ENCODE measurements around the gene FHIT. TPM values are rescaled to one million over a fixed set of nuclear protein-coding genes. Genes with fewer than 3 reads are reported as not detected.

FHIT gene
- total RNA-seq, 1 experiment from 2014 or later: 3.6 TPM

DNA sequence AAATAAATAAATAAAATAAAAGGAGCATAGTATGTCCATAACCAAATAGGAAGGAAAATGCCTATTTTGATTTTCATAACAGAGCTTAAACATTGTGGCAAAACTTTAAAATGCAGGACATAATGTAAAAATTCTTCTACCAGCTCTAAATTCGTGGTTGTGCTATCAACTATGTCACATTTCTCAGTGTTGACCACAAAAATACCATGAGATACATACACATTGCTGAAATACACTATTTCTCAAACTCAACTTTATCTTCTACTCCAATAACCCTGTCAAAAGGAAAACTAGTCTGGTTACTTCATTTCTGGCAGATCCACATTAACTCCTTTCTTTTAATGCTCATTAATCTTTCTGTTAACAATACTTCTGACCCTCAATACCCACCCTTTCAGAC lies 523.2 kb downstream of the FHIT start:
- H4K20me1 ChIP-seq (ENCODE audit: low read length): no peaks in the 10 kb centered on the region
- H2AFZ ChIP-seq (ENCODE audit: low read length): no peak overlapping the region
- TF ChIP-seq EZH2 (IDR thresholded peaks at IDR 0.05; ENCODE audit: low read length, unreplicated experiment) (no peak), EZH2phosphoT487 (IDR thresholded peaks at IDR 0.05; ENCODE audit: borderline replicate concordance, low read length) (no peak)
- TF ChIP-seq, protein P1, sequence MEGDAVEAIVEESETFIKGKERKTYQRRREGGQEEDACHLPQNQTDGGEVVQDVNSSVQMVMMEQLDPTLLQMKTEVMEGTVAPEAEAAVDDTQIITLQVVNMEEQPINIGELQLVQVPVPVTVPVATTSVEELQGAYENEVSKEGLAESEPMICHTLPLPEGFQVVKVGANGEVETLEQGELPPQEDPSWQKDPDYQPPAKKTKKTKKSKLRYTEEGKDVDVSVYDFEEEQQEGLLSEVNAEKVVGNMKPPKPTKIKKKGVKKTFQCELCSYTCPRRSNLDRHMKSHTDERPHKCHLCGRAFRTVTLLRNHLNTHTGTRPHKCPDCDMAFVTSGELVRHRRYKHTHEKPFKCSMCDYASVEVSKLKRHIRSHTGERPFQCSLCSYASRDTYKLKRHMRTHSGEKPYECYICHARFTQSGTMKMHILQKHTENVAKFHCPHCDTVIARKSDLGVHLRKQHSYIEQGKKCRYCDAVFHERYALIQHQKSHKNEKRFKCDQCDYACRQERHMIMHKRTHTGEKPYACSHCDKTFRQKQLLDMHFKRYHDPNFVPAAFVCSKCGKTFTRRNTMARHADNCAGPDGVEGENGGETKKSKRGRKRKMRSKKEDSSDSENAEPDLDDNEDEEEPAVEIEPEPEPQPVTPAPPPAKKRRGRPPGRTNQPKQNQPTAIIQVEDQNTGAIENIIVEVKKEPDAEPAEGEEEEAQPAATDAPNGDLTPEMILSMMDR (conservative IDR thresholded peaks at IDR 0.05; ENCODE audit: low read depth, low read length): no peak
- no peaks in the 10 kb centered on the region for H3K27me3 ChIP-seq (ENCODE audit: low read length)
- H3K9me2 ChIP-seq (replicated peaks; ENCODE audit: low read length): no peaks in the 10 kb centered on the region
- no peak overlapping the region for H3K9ac ChIP-seq (ENCODE audit: low read length)
- no peak overlapping the region for H3K4me2 ChIP-seq (ENCODE audit: low read length)
- POLR2A ChIA-PET (ENCODE audit: unreplicated experiment): interaction anchor here (0.6 kb wide), 1 partner anchor 958 kb away, joined by 6 read pairs; no protein-coding TSS in a partner anchor
- intact Hi-C loops (cut with micrococcal nuclease): no loop called here
- ATAC-seq (no peak), DNase-seq (no peak)
- BruUV-seq (replicated peaks): no TSS peak
- H3K9me3 ChIP-seq (ENCODE audit: low read length): no peaks in the 10 kb centered on the region
- no peaks in the 10 kb centered on the region for H3K79me2 ChIP-seq (ENCODE audit: low read length)
- H3F3A ChIP-seq (ENCODE audit: low read length, unreplicated experiment): no peaks in the 10 kb centered on the region
- no peak overlapping the region for H3K4me3 ChIP-seq (ENCODE audit: low read length)
- no peaks in the 10 kb centered on the region for H3K36me3 ChIP-seq (ENCODE audit: low read depth, low read length)
- H3K4me1 ChIP-seq (ENCODE audit: insufficient read depth, low read length): no peaks in the 10 kb centered on the region
- CTCF ChIA-PET: no interaction called here
- no peak overlapping the region for H3K27ac ChIP-seq (ENCODE audit: low read length)

DNA sequence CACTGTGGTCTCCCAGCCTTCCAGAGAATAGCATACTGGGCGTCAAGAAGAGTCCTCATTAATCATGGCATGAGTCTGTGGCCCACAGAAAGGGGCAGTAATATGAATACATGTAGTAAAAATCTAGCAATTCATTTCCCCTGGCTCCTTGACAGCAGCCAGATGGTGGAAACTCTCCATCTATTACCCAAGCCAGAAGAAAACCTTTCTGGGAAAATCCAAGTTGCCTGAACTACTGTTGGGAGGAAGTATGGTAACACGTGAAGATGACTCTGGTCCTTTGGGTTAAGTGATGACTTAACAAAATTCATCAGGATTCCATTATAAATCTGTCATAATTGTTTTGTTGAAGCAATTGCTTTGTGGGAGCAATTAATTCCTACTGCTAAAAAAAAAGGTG lies 530.5 kb downstream of the FHIT start:
- Histone ChIP-seq H4K20me1 (ENCODE audit: low read length) (no peaks in the 10 kb centered on the region), H3K9ac (ENCODE audit: low read length) (no peak overlapping the region), H3K4me1 (ENCODE audit: insufficient read depth, low read length) (no peaks in the 10 kb centered on the region), H3K9me2 (replicated peaks; ENCODE audit: low read length) (no peaks in the 10 kb centered on the region), H3F3A (ENCODE audit: low read length, unreplicated experiment) (no peaks in the 10 kb centered on the region), H3K4me2 (ENCODE audit: low read length) (no peak overlapping the region), H3K27me3 (ENCODE audit: low read length) (no peaks in the 10 kb centered on the region), H3K27ac (ENCODE audit: low read length) (no peak overlapping the region), H3K79me2 (ENCODE audit: low read length) (no peaks in the 10 kb centered on the region), H2AFZ (ENCODE audit: low read length) (no peak overlapping the region), H3K36me3 (ENCODE audit: low read depth, low read length) (no peaks in the 10 kb centered on the region), H3K4me3 (ENCODE audit: low read length) (no peak overlapping the region), H3K9me3 (ENCODE audit: low read length) (0 out of 2 replicates have a peak, but pooled peaks cover 4% of the 10 kb centered on the region)
- DNase-seq (no peak), ATAC-seq (no peak)
- TF ChIP-seq, protein P1 (conservative IDR thresholded peaks at IDR 0.05; ENCODE audit: low read depth, low read length): no peak
- TF ChIP-seq EZH2 (IDR thresholded peaks at IDR 0.05; ENCODE audit: low read length, unreplicated experiment) (no peak), EZH2phosphoT487 (IDR thresholded peaks at IDR 0.05; ENCODE audit: borderline replicate concordance, low read length) (no peak)
- BruUV-seq (replicated peaks): no TSS peak
- POLR2A ChIA-PET (ENCODE audit: unreplicated experiment): no interaction called here
- intact Hi-C loops (cut with micrococcal nuclease): no loop called here
- CTCF ChIA-PET: no interaction called here

DNA sequence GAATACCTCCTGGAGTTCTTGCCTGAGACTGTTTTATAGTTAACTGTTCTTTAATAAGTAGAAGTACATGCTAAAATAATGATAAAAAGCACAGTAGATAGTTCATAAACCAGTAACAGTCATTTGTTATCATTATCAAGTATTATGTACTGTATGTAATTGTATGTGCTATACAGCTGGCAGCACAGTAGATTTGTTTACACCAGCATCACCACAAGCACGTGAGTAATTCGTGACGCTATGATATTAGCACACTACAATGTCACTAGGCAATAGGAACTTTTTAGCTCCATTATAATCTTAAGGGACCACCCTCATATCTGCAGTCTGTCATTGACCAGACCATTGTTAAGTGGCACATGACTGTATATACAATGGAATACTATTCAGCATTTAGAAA lies 534.7 kb downstream of the FHIT start:
- Histone ChIP-seq H2AFZ (ENCODE audit: low read length) (no peak overlapping the region), H3K27ac (ENCODE audit: low read length) (no peak overlapping the region), H4K20me1 (ENCODE audit: low read length) (no peaks in the 10 kb centered on the region), H3K9me3 (ENCODE audit: low read length) (0 out of 2 replicates have a peak, but pooled peaks cover 4% of the 10 kb centered on the region), H3K9ac (ENCODE audit: low read length) (no peak overlapping the region), H3K4me2 (ENCODE audit: low read length) (no peak overlapping the region), H3K79me2 (ENCODE audit: low read length) (no peaks in the 10 kb centered on the region), H3K4me3 (ENCODE audit: low read length) (no peak overlapping the region), H3F3A (ENCODE audit: low read length, unreplicated experiment) (no peaks in the 10 kb centered on the region), H3K4me1 (ENCODE audit: insufficient read depth, low read length) (no peaks in the 10 kb centered on the region), H3K27me3 (ENCODE audit: low read length) (no peaks in the 10 kb centered on the region), H3K9me2 (replicated peaks; ENCODE audit: low read length) (no peaks in the 10 kb centered on the region), H3K36me3 (ENCODE audit: low read depth, low read length) (no peaks in the 10 kb centered on the region)
- BruUV-seq (replicated peaks): no TSS peak
- intact Hi-C loops (cut with micrococcal nuclease): no loop called here
- ATAC-seq: no peak
- DNase-seq: no peak
- ChIA-PET CTCF (no interaction called here), POLR2A (ENCODE audit: unreplicated experiment) (no interaction called here)
- TF ChIP-seq EZH2phosphoT487 (IDR thresholded peaks at IDR 0.05; ENCODE audit: borderline replicate concordance, low read length): no peak
- TF ChIP-seq EZH2 (IDR thresholded peaks at IDR 0.05; ENCODE audit: low read length, unreplicated experiment): no peak
- TF ChIP-seq, protein P1 (conservative IDR thresholded peaks at IDR 0.05; ENCODE audit: low read depth, low read length): no peak

Data from PC-3 (cell line).